IMR-90 (cell line): Measurements from ENCODE around the gene LRRC8B. TPM values are rescaled to one million over a fixed set of nuclear protein-coding genes. Genes with fewer than 3 reads are reported as not detected.

Source experiments
- ATAC-seq: fragments of 200-7000 bp; cut with Tn5 transposase; 2 replicates; pipeline ENCODE4 v1.9.1; 2020; ENCODE audit warnings: low read depth, mild to moderate bottlenecking, moderate library complexity
- BruUV-seq: library from RNA; stranded (reverse); fragments of 400-500 nt; replicated peaks from 2 replicates; lab custom pipeline; 2021; lab: Mats Ljungman, UMichigan
- CTCF ChIA-PET: fragments of 300-600 bp; formaldehyde crosslinking; extraction: SDS; loops from one replicate; lab custom pipeline; 2021; ENCODE audit warnings: antibody characterized with exemption; lab: Yijun Ruan, JAX
- POLR2A ChIA-PET: fragments of 300-600 bp; sonication (Branson Sonifier 250); formaldehyde crosslinking; loops from one replicate; lab custom pipeline; 2022; ENCODE audit warnings: antibody characterized with exemption; ENCODE audit not compliant: unreplicated experiment; lab: Charles Lee
- DNase-seq: peaks from one replicate; pipeline ENCODE4 v3.0.0; 2013
- H2AFZ ChIP-seq: replicated peaks from 2 replicates; pipeline ENCODE3; 2013; ENCODE audit warnings: low read length, mild to moderate bottlenecking; ENCODE audit not compliant: poor library complexity
- H2AK5ac ChIP-seq: 2 replicates; pipeline ENCODE4 v1.6.1; 2013; ENCODE audit warnings: low read depth, low read length, inconsistent platforms
- H2AK9ac ChIP-seq: replicated peaks from 2 replicates; pipeline ENCODE3; 2013; ENCODE audit warnings: mild to moderate bottlenecking, low read depth, low read length, moderate library complexity; ENCODE audit not compliant: poor library complexity
- H2BK120ac ChIP-seq: 2 replicates; pipeline ENCODE4 v1.6.1; 2013; ENCODE audit warnings: low read depth, low read length, inconsistent platforms
- H2BK15ac ChIP-seq: 3 replicates; pipeline ENCODE4 v1.6.1; 2013; ENCODE audit warnings: low read depth, low read length, inconsistent platforms
- H2BK20ac ChIP-seq: 2 replicates; pipeline ENCODE4 v1.6.1; 2013; ENCODE audit warnings: low read depth, mild to moderate bottlenecking, inconsistent platforms, low read length, moderate library complexity
- H2BK5ac ChIP-seq: 2 replicates; pipeline ENCODE4 v1.6.1; 2013; ENCODE audit warnings: mild to moderate bottlenecking, low read depth, low read length, inconsistent platforms; ENCODE audit not compliant: poor library complexity, severe bottlenecking
- H3K14ac ChIP-seq: replicated peaks from 2 replicates; pipeline ENCODE4 v1.6.1; 2013; ENCODE audit warnings: low read depth, low read length, inconsistent platforms
- H3K18ac ChIP-seq: 2 replicates; pipeline ENCODE4 v1.6.1; 2013; ENCODE audit warnings: low read depth, low read length, control low read depth
- H3K23ac ChIP-seq: 2 replicates; pipeline ENCODE4 v1.6.1; 2013; ENCODE audit warnings: low read depth, low read length, inconsistent platforms
- H3K27ac ChIP-seq: 2 replicates; pipeline ENCODE4 v1.5.1; 2013; ENCODE audit warnings: mild to moderate bottlenecking, control low read depth, low read length; ENCODE audit not compliant: insufficient read depth
- H3K27me3 ChIP-seq: 2 replicates; pipeline ENCODE4 v1.6.1; 2013; ENCODE audit warnings: low read length; ENCODE audit not compliant: control insufficient read depth, insufficient read depth
- H3K36me3 ChIP-seq: 2 replicates; pipeline ENCODE4 v1.6.1; 2013; ENCODE audit warnings: low read length, mixed read lengths; ENCODE audit not compliant: control insufficient read depth, insufficient read depth
- H3K4ac ChIP-seq: 2 replicates; pipeline ENCODE4 v1.6.1; 2013; ENCODE audit warnings: low read depth, low read length, inconsistent platforms
- H3K4me1 ChIP-seq: 2 replicates; pipeline ENCODE4 v1.6.1; 2013; ENCODE audit warnings: low read length, mixed read lengths; ENCODE audit not compliant: control insufficient read depth, insufficient read depth
- H3K4me2 ChIP-seq: 2 replicates; pipeline ENCODE4 v1.6.1; 2013; ENCODE audit warnings: low read depth, mild to moderate bottlenecking, control low read depth, low read length, moderate library complexity
- H3K4me3 ChIP-seq: 2 replicates; pipeline ENCODE4 v1.5.1; 2013; ENCODE audit warnings: low read depth, mild to moderate bottlenecking, control low read depth, low read length, moderate library complexity; ENCODE audit not compliant: insufficient read depth
- H3K56ac ChIP-seq: 2 replicates; pipeline ENCODE4 v1.6.1; 2013; ENCODE audit warnings: low read length, inconsistent platforms; ENCODE audit not compliant: insufficient read depth; ENCODE audit errors: extremely low read depth
- H3K79me1 ChIP-seq, 2 experiments: 2 replicates each; pipeline ENCODE4 v1.6.1; 2013; ENCODE audit warnings: low read length in 2 of 2, inconsistent platforms in 1 of 2, low read depth in 1 of 2
- H3K9ac ChIP-seq: 2 replicates; pipeline ENCODE4 v1.6.1; 2013; ENCODE audit warnings: low read depth, low read length, control low read depth
- H3K9me1 ChIP-seq: 2 replicates; pipeline ENCODE4 v1.6.1; 2013; ENCODE audit warnings: low read length, inconsistent platforms; ENCODE audit not compliant: insufficient read depth
- H3K9me3 ChIP-seq: 2 replicates; pipeline ENCODE4 v1.6.1; 2013; ENCODE audit warnings: low read length; ENCODE audit not compliant: control insufficient read depth, insufficient read depth
- H4K20me1 ChIP-seq: 2 replicates; pipeline ENCODE4 v1.6.1; 2013; ENCODE audit warnings: low read length, inconsistent platforms; ENCODE audit not compliant: insufficient read depth
- H4K5ac ChIP-seq: 2 replicates; pipeline ENCODE4 v1.6.1; 2013; ENCODE audit warnings: mild to moderate bottlenecking, low read depth, low read length, control low read depth
- H4K8ac ChIP-seq, 2 experiments: 2 replicates each; pipeline ENCODE4 v1.6.1; 2013; ENCODE audit warnings: low read depth in 2 of 2, low read length in 2 of 2, control low read depth in 1 of 2, inconsistent platforms in 1 of 2
- H4K91ac ChIP-seq: 2 replicates; pipeline ENCODE4 v1.6.1; 2013; ENCODE audit warnings: low read depth, low read length, inconsistent platforms; ENCODE audit not compliant: insufficient read depth
- BHLHE40 ChIP-seq: fragments of 150-350 bp; IDR thresholded peaks from 2 replicates; pipeline ENCODE4 v1.6.1; 2016; ENCODE audit warnings: mild to moderate bottlenecking, low read depth, low read length
- CEBPB ChIP-seq: IDR thresholded peaks from 2 replicates; pipeline ENCODE4 v1.6.1; 2012; ENCODE audit warnings: low read depth, low read length, improper control_type of control experiment
- CHD1 ChIP-seq: IDR thresholded peaks from 2 replicates; pipeline ENCODE4 v1.6.1; 2012; ENCODE audit warnings: low read depth, low read length, improper control_type of control experiment
- ELK1 ChIP-seq: fragments of 150-350 bp; IDR thresholded peaks from 2 replicates; pipeline ENCODE4 v1.6.1; 2016; ENCODE audit warnings: low read depth, mild to moderate bottlenecking, low read length, moderate library complexity, borderline replicate concordance
- FOS ChIP-seq: fragments of 150-350 bp; IDR thresholded peaks from 2 replicates; pipeline ENCODE4 v1.6.1; 2016; ENCODE audit warnings: low read depth, low read length
- MAFK ChIP-seq: IDR thresholded peaks from 2 replicates; pipeline ENCODE4 v1.6.1; 2012; ENCODE audit warnings: low read depth, low read length, improper control_type of control experiment
- MAZ ChIP-seq: IDR thresholded peaks from 2 replicates; pipeline ENCODE4 v1.6.1; 2012; ENCODE audit warnings: low read depth, mild to moderate bottlenecking, low read length, improper control_type of control experiment, moderate library complexity, borderline replicate concordance
- MXI1 ChIP-seq: IDR thresholded peaks from 2 replicates; pipeline ENCODE4 v1.6.1; 2012; ENCODE audit warnings: low read depth, mild to moderate bottlenecking, low read length, moderate library complexity, borderline replicate concordance
- NFE2L2 ChIP-seq: fragments of 150-350 bp; IDR thresholded peaks from 2 replicates; pipeline ENCODE4 v1.6.1; 2016; ENCODE audit warnings: low read depth, mild to moderate bottlenecking, low read length
- POLR2A ChIP-seq: IDR thresholded peaks from 2 replicates; pipeline ENCODE4 v1.6.1; 2012; ENCODE audit warnings: mild to moderate bottlenecking, low read depth, low read length
- RAD21 ChIP-seq: IDR thresholded peaks from 2 replicates; pipeline ENCODE4 v1.6.1; 2012; ENCODE audit warnings: low read length, improper control_type of control experiment
- RCOR1 ChIP-seq: IDR thresholded peaks from 2 replicates; pipeline ENCODE4 v1.6.1; 2012; ENCODE audit warnings: mild to moderate bottlenecking, low read length, improper control_type of control experiment; ENCODE audit not compliant: insufficient replicate concordance
- RFX5 ChIP-seq: IDR thresholded peaks from 2 replicates; pipeline ENCODE4 v1.8.0; 2012; ENCODE audit warnings: low read depth, mild to moderate bottlenecking, low read length, moderate library complexity
- SMC3 ChIP-seq: fragments of 150-350 bp; IDR thresholded peaks from 2 replicates; pipeline ENCODE4 v1.6.1; 2016; ENCODE audit warnings: low read depth, mild to moderate bottlenecking, antibody characterized with exemption, low read length, moderate library complexity
- USF2 ChIP-seq: fragments of 150-350 bp; IDR thresholded peaks from 2 replicates; pipeline ENCODE4 v1.6.1; 2017; ENCODE audit warnings: mild to moderate bottlenecking, antibody characterized with exemption, low read length, low read depth
- WGBS, 2 experiments: methylation state at CpG; one replicate each; pipeline versions ENCODE4 v1.1.5 to v1.1.7; 2013; ENCODE audit warnings: missing lambda C conversion rate in 2 of 2; ENCODE audit not compliant: insufficient read length in 1 of 2; ENCODE audit errors: extremely low coverage in 2 of 2; 5-methylcytosine and 5-hydroxymethylcytosine counted together
- dilution Hi-C: fragments of 300-500 bp; cut with HindIII; formaldehyde crosslinking; loops from one replicate; pipeline ENCODE4 v1.14.3; 2018; ENCODE audit warnings: low sequenced_read_pairs; ENCODE audit not compliant: unreplicated experiment
- in situ Hi-C: fragments of 300-500 bp; cut with MboI; formaldehyde crosslinking; loops from 3 replicates; pipeline ENCODE4 v1.14.3; 2019; ENCODE audit warnings: low sequenced_read_pairs, inconsistent platforms, mixed read lengths
- intact Hi-C: fragments of 100-400 bp; cut with micrococcal nuclease; formaldehyde crosslinking; loops from 2 replicates; pipeline ENCODE4 v1.10.0; 2022
- polyA plus RNA-seq, 3 experiments: library from polyadenylated mRNA; depleted of rRNA; stranded (reverse); fragments of >200 nt; gene quantifications; 2 replicates each; pipeline ENCODE4 v1.2.3, GENCODE V29; 2012; ENCODE audit warnings: low replicate concordance in 1 of 3
- total RNA-seq: library from RNA; depleted of rRNA; stranded (reverse); fragments of >200 nt; gene quantifications from 2 replicates; pipeline ENCODE4 v1.2.3, GENCODE V29; 2012
- TF ChIP-seq, protein P1 (sequence below): conservative IDR thresholded peaks from 2 replicates; pipeline ENCODE4 v1.5.1; 2012; ENCODE audit warnings: mild to moderate bottlenecking, low read depth, low read length, improper control_type of control experiment

LRRC8B gene
- total and polyA plus RNA-seq, 2 of the 4 experiments (the other 2 are of a cell fraction) = 0.74 to 1.8 TPM

DNA sequence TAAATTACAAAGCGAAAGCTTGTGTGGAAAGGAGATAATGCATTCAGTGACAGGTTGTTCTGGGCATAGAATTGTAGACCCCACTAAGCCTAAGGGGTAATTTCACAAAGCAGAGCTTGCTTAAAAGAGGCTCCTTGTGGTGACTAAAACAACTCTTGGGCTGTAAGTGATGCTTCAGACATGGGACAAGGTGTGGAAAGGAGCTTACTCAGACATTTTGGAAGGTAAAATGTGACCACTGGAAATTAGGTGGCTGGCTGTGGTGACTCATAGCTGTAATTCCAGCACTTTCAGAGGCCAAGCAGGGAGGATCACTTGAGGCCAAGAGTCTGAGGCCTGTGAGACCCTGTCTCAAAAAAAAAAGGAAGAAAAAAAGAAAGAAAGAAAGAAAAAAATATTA is 57.2 kb downstream of the LRRC8B start:
- Histone ChIP-seq H3K9ac (no peak overlapping the region), H3K4me2 (no peak overlapping the region), H2BK5ac (no peak overlapping the region), H2AK5ac (no peak overlapping the region), H4K20me1 (no peaks in the 10 kb centered on the region), H3K56ac (no peak overlapping the region), H3K14ac (no peak overlapping the region), H3K27me3 (no peaks in the 10 kb centered on the region), H2AK9ac (no peak overlapping the region), H4K91ac (no peak overlapping the region), H3K9me1 (no peaks in the 10 kb centered on the region), H3K4me3 (no peak overlapping the region), H4K5ac (no peak overlapping the region), H3K27ac (no peak overlapping the region), H3K9me3 (no peaks in the 10 kb centered on the region), H3K4ac (no peak overlapping the region), H2BK120ac (no peak overlapping the region), H4K8ac (no peak overlapping the region), H2BK20ac (no peak overlapping the region), H3K18ac (no peak overlapping the region), H3K23ac (no peak overlapping the region), H3K4me1 (no peaks in the 10 kb centered on the region), H3K36me3 (no peaks in the 10 kb centered on the region), H2AFZ (no peak overlapping the region), H3K79me1 (no peaks in the 10 kb centered on the region), H2BK15ac (no peak overlapping the region)
- BruUV-seq = no TSS peak
- dilution Hi-C loops = loop anchor here (25.0 kb wide), 1 partner anchor 95 kb away; no protein-coding TSS in a partner anchor
- TF ChIP-seq MAFK = no peak
- TF ChIP-seq ELK1 = no peak
- no peak for TF ChIP-seq FOS
- no peak for TF ChIP-seq MAZ
- TF ChIP-seq, protein P1, sequence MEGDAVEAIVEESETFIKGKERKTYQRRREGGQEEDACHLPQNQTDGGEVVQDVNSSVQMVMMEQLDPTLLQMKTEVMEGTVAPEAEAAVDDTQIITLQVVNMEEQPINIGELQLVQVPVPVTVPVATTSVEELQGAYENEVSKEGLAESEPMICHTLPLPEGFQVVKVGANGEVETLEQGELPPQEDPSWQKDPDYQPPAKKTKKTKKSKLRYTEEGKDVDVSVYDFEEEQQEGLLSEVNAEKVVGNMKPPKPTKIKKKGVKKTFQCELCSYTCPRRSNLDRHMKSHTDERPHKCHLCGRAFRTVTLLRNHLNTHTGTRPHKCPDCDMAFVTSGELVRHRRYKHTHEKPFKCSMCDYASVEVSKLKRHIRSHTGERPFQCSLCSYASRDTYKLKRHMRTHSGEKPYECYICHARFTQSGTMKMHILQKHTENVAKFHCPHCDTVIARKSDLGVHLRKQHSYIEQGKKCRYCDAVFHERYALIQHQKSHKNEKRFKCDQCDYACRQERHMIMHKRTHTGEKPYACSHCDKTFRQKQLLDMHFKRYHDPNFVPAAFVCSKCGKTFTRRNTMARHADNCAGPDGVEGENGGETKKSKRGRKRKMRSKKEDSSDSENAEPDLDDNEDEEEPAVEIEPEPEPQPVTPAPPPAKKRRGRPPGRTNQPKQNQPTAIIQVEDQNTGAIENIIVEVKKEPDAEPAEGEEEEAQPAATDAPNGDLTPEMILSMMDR = no peak
- no peak for TF ChIP-seq USF2
- no peak for TF ChIP-seq POLR2A
- TF ChIP-seq NFE2L2 = no peak
- TF ChIP-seq CEBPB = no peak
- no peak for TF ChIP-seq RAD21
- no peak for TF ChIP-seq CHD1
- no peak for TF ChIP-seq RFX5
- TF ChIP-seq MXI1 = no peak
- TF ChIP-seq RCOR1 = no peak
- TF ChIP-seq BHLHE40 = no peak
- no peak for TF ChIP-seq SMC3
- ChIA-PET POLR2A (no interaction called here), CTCF (no interaction called here)
- in situ Hi-C loops = no loop called here
- intact Hi-C loops = no loop called here
- ATAC-seq (no peak), DNase-seq (no peak)
- no CpG with 5 or more reads among the region's 1 CpG for WGBS, 2 experiments
